Stimulated activated naive CD8-positive, alpha-beta T cell treated with anti-CD3 and anti-CD28 coated beads, Interleukin-15, Interleukin-2, amounts not matched to agents 100 U/mL and 50 U/mL, for 24 hours (primary cell): ENCODE data around the gene CATSPER4.

Experiments used
- ATAC-seq: fragments of 150-1000 bp; cut with Tn5 transposase; one replicate; pipeline ENCODE4 v1.10.0; 2021
- DNase-seq: peaks from one replicate; pipeline ENCODE4 v3.0.0; 2021

CATSPER4 gene

GRCh38 chr1:26164861-26165842 is 25.2 kb upstream of the CATSPER4 start:
- no peak for DNase-seq
- no peak for ATAC-seq

DNA sequence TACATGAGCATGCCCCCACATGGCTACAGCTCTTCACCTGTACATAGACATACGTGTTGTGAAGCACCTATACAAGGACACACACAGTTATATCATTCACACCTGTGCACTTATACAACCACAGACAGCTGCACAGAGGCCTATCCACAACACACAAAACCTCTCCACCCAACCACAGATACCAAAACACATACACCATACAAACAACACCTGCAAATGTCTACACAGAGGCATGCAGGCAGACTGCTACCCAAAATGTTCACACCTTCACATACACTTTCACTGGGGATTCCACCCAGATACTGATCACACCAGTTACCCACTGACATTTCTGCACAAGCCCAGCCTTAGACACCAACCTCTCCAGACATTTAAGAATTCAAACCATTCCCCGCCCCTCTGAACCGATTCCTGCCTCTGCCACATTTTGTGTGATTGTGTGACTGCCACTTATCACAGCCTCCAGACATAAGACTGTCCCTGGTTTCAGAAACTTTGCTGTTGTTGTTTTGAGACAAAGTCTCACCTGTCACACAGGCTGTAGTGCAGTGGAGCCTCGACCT is 23.6 kb upstream of the CATSPER4 start:
- no peak for DNase-seq
- ATAC-seq = no peak

DNA sequence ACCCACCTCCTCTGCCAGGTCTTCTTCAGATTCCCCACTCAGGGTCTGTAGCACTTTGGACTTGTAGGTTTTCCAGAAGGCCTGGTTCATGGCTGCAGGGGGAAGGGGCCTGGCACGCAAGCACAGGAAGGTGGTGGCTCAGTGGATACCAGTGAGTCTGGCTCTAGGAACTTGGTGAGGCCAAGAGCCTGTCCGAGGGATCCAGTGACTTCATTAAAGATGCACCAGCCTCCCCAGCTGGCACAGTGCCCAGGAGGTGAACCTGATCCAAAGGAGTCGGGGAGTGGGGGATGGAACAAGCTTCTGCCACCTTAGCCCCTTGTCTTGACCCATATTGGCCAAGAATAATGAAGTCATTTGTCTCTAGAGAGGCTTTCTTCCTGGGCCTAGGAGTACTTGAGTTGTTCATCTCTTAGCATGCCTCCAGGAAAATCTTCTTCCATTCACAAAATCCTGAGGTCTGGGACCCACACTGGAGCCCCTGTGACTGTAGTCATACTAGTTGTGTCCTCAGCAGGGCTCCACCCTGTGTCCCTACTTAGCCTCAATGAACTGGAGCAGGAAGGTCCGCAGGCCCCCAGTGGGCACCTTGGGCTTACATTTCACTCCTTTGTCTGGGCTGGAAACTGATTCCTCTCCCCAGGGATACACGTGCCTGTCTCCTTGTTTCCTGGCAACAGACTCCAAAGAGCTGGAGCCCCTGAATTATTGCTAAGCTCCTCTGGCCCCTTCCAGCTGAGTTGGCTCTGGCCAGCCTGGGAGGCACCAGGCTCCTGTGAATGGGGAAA is 21.8 kb upstream of the CATSPER4 start, which contains the start of gene C1orf232:
Gene C1orf232, minus strand, starts transcription at position 554 of the 788 bp plus-strand sequence. Its CDS starts 464 bp downstream, at position 90.
- no peak for DNase-seq
- no peak for ATAC-seq

DNA sequence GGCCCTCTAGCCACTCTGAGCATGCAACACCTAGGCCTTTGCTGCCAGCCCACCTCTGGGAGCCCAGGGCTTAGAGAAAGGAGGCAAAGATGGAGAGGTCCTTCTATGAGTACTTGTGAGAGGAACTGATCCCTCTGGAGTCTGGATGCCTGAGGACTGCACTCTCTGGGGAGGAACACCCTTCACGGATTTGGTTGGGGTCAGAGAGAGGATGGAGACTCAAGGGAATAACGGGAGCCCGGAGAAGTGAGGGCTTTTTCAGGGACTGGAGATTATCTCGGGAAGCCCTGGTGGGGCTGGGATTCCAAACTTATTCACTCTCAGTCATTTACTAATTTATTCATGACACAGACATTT is 21.2 kb upstream of the CATSPER4 start:
- ATAC-seq (no peak), DNase-seq (no peak)

- ATAC-seq = peak; percentile 96
Measured at GRCh38 chr1:26169669-26170471, 20.5 kb upstream of the CATSPER4 start, which contains the start of gene ZNF593. ZNF593 (plus strand) TSS chr1:26169908; CDS start chr1:26169984, 76 bp downstream.

DNA sequence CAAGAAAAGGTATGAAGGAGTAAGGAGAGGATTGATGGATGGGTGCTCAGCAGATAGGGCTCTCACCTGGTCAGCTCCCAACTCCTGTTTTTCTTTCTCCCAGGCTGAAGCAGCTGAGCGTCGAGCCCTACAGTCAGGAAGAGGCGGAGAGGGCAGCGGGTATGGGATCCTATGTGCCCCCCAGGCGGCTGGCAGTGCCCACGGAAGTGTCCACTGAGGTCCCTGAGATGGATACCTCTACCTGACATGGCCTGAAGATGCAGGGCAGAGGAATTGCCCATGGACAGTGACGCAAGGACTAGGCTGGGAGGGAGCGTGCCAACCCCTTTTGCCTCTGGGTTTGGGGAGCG is 20.0 kb upstream of the CATSPER4 start:
- no peak for ATAC-seq

More at GRCh38 chr1:26169669-26170471, 20.5 kb upstream of the CATSPER4 start, which contains the start of gene ZNF593:
- peak; percentile 93 for DNase-seq

GRCh38 chr1:26171084-26172072 is 19.0 kb upstream of the CATSPER4 start, which contains the start of gene ZNF593OS:
ZNF593OS (minus strand) TSS chr1:26171832; CDS start chr1:26171661, 171 bp downstream.
- ATAC-seq (no peak), DNase-seq (no peak)

More for the DNA sequence above, 20.0 kb upstream of the CATSPER4 start:
- no peak for DNase-seq

GRCh38 chr1:26175346-26175745 is 15.1 kb upstream of the CATSPER4 start:
- DNase-seq = no peak
- ATAC-seq = no peak

- ATAC-seq = no peak
Measured at GRCh38 chr1:26177182-26177684, 13.2 kb upstream of the CATSPER4 start, which contains the start of gene CNKSR1. CNKSR1 (plus strand) TSS chr1:26177491; CDS start chr1:26177548, 57 bp downstream.

GRCh38 chr1:26180010-26180506 is 10.3 kb upstream of the CATSPER4 start:
- ATAC-seq (no peak), DNase-seq (no peak)

More at GRCh38 chr1:26177182-26177684, 13.2 kb upstream of the CATSPER4 start, which contains the start of gene CNKSR1:
- DNase-seq = no peak

GRCh38 chr1:26181586-26182382 is 8.6 kb upstream of the CATSPER4 start:
- peak; percentile 88 for ATAC-seq
- DNase-seq = no peak

DNA sequence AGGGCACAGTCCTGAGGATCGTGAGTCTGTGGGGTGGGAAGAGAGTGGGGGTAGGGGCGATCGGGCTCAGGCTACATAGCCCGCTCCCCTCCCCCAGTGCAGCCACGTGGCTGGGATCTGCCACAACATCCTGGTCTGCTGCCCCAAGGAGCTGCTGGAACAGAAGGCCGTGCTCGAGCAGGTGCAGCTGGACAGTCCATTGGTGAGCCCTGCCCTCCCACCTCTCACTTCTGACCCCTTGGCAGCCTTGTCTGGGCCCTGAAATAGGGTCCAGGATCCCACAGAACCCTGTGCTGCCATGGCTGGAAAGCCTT is 8.1 kb upstream of the CATSPER4 start:
- no peak for DNase-seq
- ATAC-seq = no peak

GRCh38 chr1:26184086-26184485 is 6.3 kb upstream of the CATSPER4 start:
- ATAC-seq (no peak), DNase-seq (no peak)

- DNase-seq (no peak), ATAC-seq (no peak)
Measured at GRCh38 chr1:26184883-26185282, 5.5 kb upstream of the CATSPER4 start.

DNA sequence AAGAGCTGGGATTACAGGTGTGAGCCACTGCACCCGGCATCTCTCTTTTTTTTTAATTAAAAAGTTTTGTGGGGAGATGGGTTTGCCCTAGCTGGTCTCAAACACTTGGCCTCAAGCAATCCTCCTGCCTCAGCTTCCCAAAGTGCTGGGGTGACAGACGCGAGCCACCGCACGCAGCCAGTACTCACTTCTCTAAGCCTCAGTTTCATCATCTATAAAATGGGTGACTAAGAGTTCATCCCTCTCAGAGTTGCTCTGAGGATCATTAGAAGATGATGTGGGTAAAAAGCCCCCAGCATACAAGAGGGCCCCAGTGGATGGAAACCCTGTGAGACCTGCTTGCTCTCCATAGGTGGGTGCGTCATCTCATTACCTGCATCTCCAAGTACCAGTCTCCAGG is 2.5 kb upstream of the CATSPER4 start:
- DNase-seq (no peak), ATAC-seq (no peak)

DNA sequence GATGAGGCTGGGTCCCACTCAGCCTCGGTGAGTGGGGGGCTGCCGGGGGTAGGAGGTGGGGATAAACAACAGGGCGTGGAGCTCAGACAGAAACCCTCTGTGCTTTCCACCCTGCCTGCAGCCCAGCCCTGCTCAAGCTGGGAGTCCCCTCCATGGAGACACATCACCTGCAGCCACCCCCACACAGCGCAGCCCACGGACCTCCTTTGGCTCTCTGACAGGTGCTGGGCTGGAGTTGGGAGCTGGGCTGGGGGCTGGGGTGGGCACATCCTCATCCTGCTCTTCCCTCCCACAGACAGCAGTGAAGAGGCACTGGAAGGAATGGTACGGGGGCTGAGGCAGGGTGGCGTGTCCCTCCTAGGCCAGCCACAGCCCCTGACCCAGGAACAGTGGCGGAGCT is 1.9 kb upstream of the CATSPER4 start:
- ATAC-seq = no peak
- DNase-seq = no peak

GRCh38 chr1:26189331-26189730 is 1.1 kb upstream of the CATSPER4 start:
- ATAC-seq = no peak

DNA sequence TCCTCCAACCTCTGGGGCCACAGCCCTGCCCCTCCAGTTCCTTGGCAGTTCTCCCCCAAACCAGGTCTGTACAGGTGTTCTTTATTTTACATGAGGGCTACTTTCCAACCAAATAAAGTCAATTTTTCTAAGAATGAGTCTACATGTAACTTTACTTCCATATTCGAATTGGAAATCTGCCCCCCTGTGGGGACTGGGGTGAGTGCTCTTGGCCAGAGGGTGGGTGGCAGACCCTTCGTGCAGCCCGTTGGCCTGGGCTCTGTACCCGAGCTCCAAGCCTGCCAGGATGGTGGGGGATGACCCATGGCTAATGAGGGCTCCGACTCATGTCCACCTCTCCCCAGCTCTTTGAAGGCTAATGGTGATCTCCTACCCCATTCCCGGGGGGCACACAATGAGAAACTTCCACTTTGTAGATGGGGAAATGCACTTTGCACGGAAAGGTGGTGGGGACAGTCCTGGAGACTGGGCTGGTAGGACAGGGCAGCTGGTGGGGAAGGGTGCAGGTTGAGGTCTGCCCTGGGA is 589 bp upstream of the CATSPER4 start:
- no peak for DNase-seq
- ATAC-seq = no peak

More at GRCh38 chr1:26189331-26189730, 1.1 kb upstream of the CATSPER4 start:
- DNase-seq = no peak

DNA sequence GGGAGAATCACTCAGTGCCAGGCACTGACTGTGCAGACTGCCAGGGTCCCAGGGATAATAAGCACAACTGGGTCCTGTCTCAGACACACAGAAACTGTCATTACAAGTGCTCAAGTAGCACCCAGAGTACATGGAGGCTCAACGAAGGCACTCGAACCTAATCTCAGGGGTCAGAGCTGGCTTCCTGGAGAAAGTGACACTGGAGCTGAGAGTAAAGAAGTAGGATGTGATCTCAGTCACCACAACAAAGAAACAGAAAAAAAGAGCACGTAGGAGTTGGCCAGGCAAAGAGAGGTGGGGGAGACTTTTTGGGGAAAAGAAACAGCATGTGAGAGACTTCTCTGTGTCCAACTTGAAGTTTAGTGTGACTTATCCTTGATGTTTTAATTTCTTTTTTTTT is 1.3 kb downstream of the CATSPER4 start:
- peak; percentile 66 for ATAC-seq
- peak; percentile 26 for DNase-seq
